ENCODE data around the gene DPM2. TPM values are rescaled to one million over a fixed set of nuclear protein-coding genes. Genes with fewer than 3 reads are reported as not detected.

The DPM2 gene
- 19.2 and 22.4 TPM in 2 replicates for total RNA-seq
- polyA plus RNA-seq = 57.1 and 61.9 TPM in 2 replicates

- peaks cover 21% of the 10 kb centered on the region for H3K79me2 ChIP-seq
- TF ChIP-seq CTCF (IDR thresholded peaks at IDR 0.05; ENCODE audit: poor library complexity) (no peak), EZH2phosphoT487 (IDR thresholded peaks at IDR 0.05; ENCODE audit: low read depth, severe bottlenecking, unreplicated experiment) (no peak), EZH2 (IDR thresholded peaks at IDR 0.05; ENCODE audit: borderline replicate concordance) (no peak)
- DNase-seq (ENCODE audit: low spot score) = peak; percentile 92
- H2AFZ ChIP-seq = peak within 1 kb of the TSS; percentile 81
- H3K4me2 ChIP-seq = peak within 1 kb of the TSS; percentile 97
- H3K36me3 ChIP-seq (replicated peaks; ENCODE audit: insufficient read depth, low read depth) = no peaks in the 10 kb centered on the region
- no peaks in the 10 kb centered on the region for H4K20me1 ChIP-seq (ENCODE audit: insufficient read depth, poor library complexity, severe bottlenecking)
- WGBS (ENCODE audit: low lambda C conversion rate, missing lambda C conversion rate) = 7% methylated on average over 54 of the region's 60 CpGs
- H3K4me3 ChIP-seq = peak within 1 kb of the TSS; percentile 39
- H3K4me1 ChIP-seq (ENCODE audit: insufficient read depth) = peaks cover 25% of the 10 kb centered on the region
- H3K27ac ChIP-seq = peak within 1 kb of the TSS; percentile 70
- H3K9me2 ChIP-seq (replicated peaks; ENCODE audit: insufficient read depth) = no peaks in the 10 kb centered on the region
- H3K9me3 ChIP-seq (ENCODE audit: low read depth) = no peaks in the 10 kb centered on the region
- H3K27me3 ChIP-seq = no peaks in the 10 kb centered on the region
Measured at GRCh38 chr9:127937388-127938297, at the start of gene DPM2. TSS of gene DPM2 (minus strand) at chr9:127937854. CDS start at chr9:127937820, 34 bp downstream.

- no peaks in the 10 kb centered on the region for H3K36me3 ChIP-seq (replicated peaks; ENCODE audit: insufficient read depth, low read depth)
- H3K9me3 ChIP-seq (ENCODE audit: low read depth) = no peaks in the 10 kb centered on the region
- WGBS (ENCODE audit: low lambda C conversion rate, missing lambda C conversion rate) = 79% methylated on average over 9 of the region's 9 CpGs
- H3K27me3 ChIP-seq = no peaks in the 10 kb centered on the region
- no peaks in the 10 kb centered on the region for H4K20me1 ChIP-seq (ENCODE audit: insufficient read depth, poor library complexity, severe bottlenecking)
- TF ChIP-seq CTCF (IDR thresholded peaks at IDR 0.05; ENCODE audit: poor library complexity) (no peak), EZH2phosphoT487 (IDR thresholded peaks at IDR 0.05; ENCODE audit: low read depth, severe bottlenecking, unreplicated experiment) (no peak), EZH2 (IDR thresholded peaks at IDR 0.05; ENCODE audit: borderline replicate concordance) (no peak)
- peaks cover 7% of the 10 kb centered on the region for H3K79me2 ChIP-seq
- peak overlapping the region; percentile 81 for H3K27ac ChIP-seq
- no peaks in the 10 kb centered on the region for H3K9me2 ChIP-seq (replicated peaks; ENCODE audit: insufficient read depth)
- H2AFZ ChIP-seq = no peak overlapping the region
- no peak overlapping the region for H3K4me3 ChIP-seq
- H3K4me2 ChIP-seq = no peak overlapping the region
- peak; percentile 18 for DNase-seq (ENCODE audit: low spot score)
- peaks cover 20% of the 10 kb centered on the region for H3K4me1 ChIP-seq (ENCODE audit: insufficient read depth)
Measured at GRCh38 chr9:127987103-127987614, 49.5 kb upstream of the DPM2 start.

GRCh38 chr9:127985011-127985410, 47.4 kb upstream of the DPM2 start:
- Histone ChIP-seq H3K36me3 (replicated peaks; ENCODE audit: insufficient read depth, low read depth) (no peaks in the 10 kb centered on the region), H2AFZ (no peak overlapping the region), H3K27me3 (no peaks in the 10 kb centered on the region), H3K4me3 (no peak overlapping the region), H3K9me3 (ENCODE audit: low read depth) (no peaks in the 10 kb centered on the region), H3K79me2 (peaks cover 14% of the 10 kb centered on the region), H4K20me1 (ENCODE audit: insufficient read depth, poor library complexity, severe bottlenecking) (peaks cover 2% of the 10 kb centered on the region), H3K4me2 (no peak overlapping the region), H3K9me2 (replicated peaks; ENCODE audit: insufficient read depth) (no peaks in the 10 kb centered on the region), H3K4me1 (ENCODE audit: insufficient read depth) (peaks cover 22% of the 10 kb centered on the region), H3K27ac (peak overlapping the region; percentile 43)
- no peak for DNase-seq (ENCODE audit: low spot score)
- TF ChIP-seq CTCF (IDR thresholded peaks at IDR 0.05; ENCODE audit: poor library complexity) = no peak
- no peak for TF ChIP-seq EZH2 (IDR thresholded peaks at IDR 0.05; ENCODE audit: borderline replicate concordance)
- no peak for TF ChIP-seq EZH2phosphoT487 (IDR thresholded peaks at IDR 0.05; ENCODE audit: low read depth, severe bottlenecking, unreplicated experiment)
- 73% methylated on average over 3 of the region's 3 CpGs for WGBS (ENCODE audit: low lambda C conversion rate, missing lambda C conversion rate)
